ENCODE measurements around the gene SPHKAP. TPM values are rescaled to one million over a fixed set of nuclear protein-coding genes. Genes with fewer than 3 reads are reported as not detected.

The SPHKAP gene
- total RNA-seq, 1 donor from 2014 or later = not detected

- H3K27ac Mint-ChIP-seq = no peak overlapping the region
- ATAC-seq (ENCODE audit: low read depth) (no peak), DNase-seq (no peak)
- H3K27me3 Mint-ChIP-seq = no peaks in the 10 kb centered on the region
- no peaks in the 10 kb centered on the region for H3K4me1 Mint-ChIP-seq
- intact Hi-C loops (cut with micrococcal nuclease) = no loop called here
- ChIA-PET POLR2A (no interaction called here), CTCF (no interaction called here)
- H3K9me3 Mint-ChIP-seq = no peaks in the 10 kb centered on the region
- no peaks in the 10 kb centered on the region for H3K36me3 Mint-ChIP-seq (ENCODE audit: low read depth)
- no peak for TF ChIP-seq CTCF (IDR thresholded peaks at IDR 0.05)
- no peak overlapping the region for H3K4me3 Mint-ChIP-seq
Measured at GRCh38 chr2:227973241-227973640, 208.2 kb downstream of the SPHKAP start.

GRCh38 chr2:227971619-227972230 lies 209.8 kb downstream of the SPHKAP start:
- H3K27ac Mint-ChIP-seq = no peak overlapping the region
- intact Hi-C loops (cut with micrococcal nuclease) = no loop called here
- CTCF ChIA-PET = no interaction called here
- H3K4me3 Mint-ChIP-seq = no peak overlapping the region
- H3K36me3 Mint-ChIP-seq (ENCODE audit: low read depth) = no peaks in the 10 kb centered on the region
- H3K27me3 Mint-ChIP-seq = no peaks in the 10 kb centered on the region
- H3K9me3 Mint-ChIP-seq = no peaks in the 10 kb centered on the region
- no peaks in the 10 kb centered on the region for H3K4me1 Mint-ChIP-seq
- ATAC-seq (ENCODE audit: low read depth) (no peak), DNase-seq (no peak)
- POLR2A ChIA-PET = no interaction called here
- TF ChIP-seq CTCF (IDR thresholded peaks at IDR 0.05) = no peak

- ChIA-PET POLR2A (no interaction called here), CTCF (no interaction called here)
- H3K9me3 Mint-ChIP-seq = no peaks in the 10 kb centered on the region
- no peak for TF ChIP-seq CTCF (IDR thresholded peaks at IDR 0.05)
- H3K36me3 Mint-ChIP-seq (ENCODE audit: low read depth) = no peaks in the 10 kb centered on the region
- ATAC-seq (ENCODE audit: low read depth) = no peak
- no peak for DNase-seq
- H3K4me1 Mint-ChIP-seq = no peaks in the 10 kb centered on the region
- H3K27me3 Mint-ChIP-seq = no peaks in the 10 kb centered on the region
- intact Hi-C loops (cut with micrococcal nuclease) = no loop called here
- H3K4me3 Mint-ChIP-seq = no peak overlapping the region
- H3K27ac Mint-ChIP-seq = no peak overlapping the region
Measured at GRCh38 chr2:227960317-227960716, 221.2 kb downstream of the SPHKAP start.

GRCh38 chr2:227942965-227943364 lies 238.5 kb downstream of the SPHKAP start:
- no peaks in the 10 kb centered on the region for H3K4me1 Mint-ChIP-seq
- TF ChIP-seq CTCF (IDR thresholded peaks at IDR 0.05) = no peak
- ChIA-PET POLR2A (no interaction called here), CTCF (no interaction called here)
- H3K36me3 Mint-ChIP-seq (ENCODE audit: low read depth) = no peaks in the 10 kb centered on the region
- intact Hi-C loops (cut with micrococcal nuclease) = no loop called here
- H3K9me3 Mint-ChIP-seq = peaks cover 3% of the 10 kb centered on the region
- no peak overlapping the region for H3K4me3 Mint-ChIP-seq
- ATAC-seq (ENCODE audit: low read depth) (no peak), DNase-seq (no peak)
- H3K27me3 Mint-ChIP-seq = peaks cover 2% of the 10 kb centered on the region
- no peak overlapping the region for H3K27ac Mint-ChIP-seq

GRCh38 chr2:227942021-227942420 lies 239.5 kb downstream of the SPHKAP start:
- ATAC-seq (ENCODE audit: low read depth) (no peak), DNase-seq (no peak)
- Mint-ChIP-seq H3K27me3 (peaks cover 2% of the 10 kb centered on the region), H3K4me3 (no peak overlapping the region), H3K4me1 (no peaks in the 10 kb centered on the region), H3K27ac (no peak overlapping the region), H3K36me3 (ENCODE audit: low read depth) (no peaks in the 10 kb centered on the region), H3K9me3 (peaks cover 3% of the 10 kb centered on the region)
- ChIA-PET CTCF (no interaction called here), POLR2A (interaction anchor here (0.6 kb wide), 1 partner anchor 30 kb away, joined by 3 read pairs; no protein-coding TSS in a partner anchor)
- TF ChIP-seq CTCF (IDR thresholded peaks at IDR 0.05) = no peak
- intact Hi-C loops (cut with micrococcal nuclease) = no loop called here

Measured in activated B cell treated with CpG ODN at 0.5 μM for 24 hours (primary cell).